CD14-positive monocyte (primary cell): Measurements from ENCODE around the gene FAM151B. TPM values are rescaled to one million over a fixed set of nuclear protein-coding genes. Genes with fewer than 3 reads are reported as not detected.
A peak's percentile ranks its signal among the peaks of the same experiment; 100 is the strongest.

Source experiments
- DNase-seq, 3 donors: peaks; one replicate each; pipeline ENCODE4 v3.0.0-alpha.2; 2011 to 2022
- H2AFZ ChIP-seq: 2 replicates; pipeline ENCODE4 v1.6.0; 2012; ENCODE audit warnings: mild to moderate bottlenecking, low read depth, low read length, inconsistent platforms; ENCODE audit not compliant: insufficient read depth, poor library complexity, severe bottlenecking
- H3K27ac ChIP-seq, 2 donors: 1 replicate in 1 of 2; 2 replicates in 1 of 2; pipeline ENCODE4 v1.5.1; 2012 to 2013; ENCODE audit warnings: low read length in 2 of 2, control low read depth in 1 of 2, inconsistent platforms in 1 of 2, low read depth in 1 of 2, mild to moderate bottlenecking in 1 of 2
- H3K27me3 ChIP-seq, 2 donors: one replicate each; pipeline versions ENCODE4 v1.6.0 to v1.6.1; 2011 to 2013; ENCODE audit warnings: low read length in 2 of 2; ENCODE audit not compliant: control insufficient read depth in 2 of 2, insufficient read depth in 2 of 2
- H3K36me3 ChIP-seq, 2 donors: replicated peaks in 1 of 2; 1 replicate in 1 of 2; 2 replicates in 1 of 2; pipeline versions ENCODE4 v1.5.1 to v1.6.1; 2012 to 2013; ENCODE audit warnings: low read length in 2 of 2, control low read depth in 1 of 2, inconsistent platforms in 1 of 2, mild to moderate bottlenecking in 1 of 2; ENCODE audit not compliant: insufficient read depth in 2 of 2, control insufficient read depth in 1 of 2
- H3K4me1 ChIP-seq, 2 donors: 1 replicate in 1 of 2; 2 replicates in 1 of 2; pipeline versions ENCODE4 v1.5.1 to v1.6.1; 2012 to 2013; ENCODE audit warnings: low read length in 2 of 2, control low read depth in 1 of 2, inconsistent platforms in 1 of 2, mild to moderate bottlenecking in 1 of 2, moderate library complexity in 1 of 2; ENCODE audit not compliant: insufficient read depth in 2 of 2, control insufficient read depth in 1 of 2
- H3K4me2 ChIP-seq: replicated peaks from 2 replicates; pipeline ENCODE3; 2012; ENCODE audit warnings: low read length, moderate library complexity, mild to moderate bottlenecking; ENCODE audit not compliant: poor library complexity, severe bottlenecking; ENCODE audit errors: extremely low read depth
- H3K4me3 ChIP-seq, 3 experiments: fragments of 200-600 bp in 1 of 3; sonication (generic) in 1 of 3; replicated peaks in 1 of 3; 1 replicate in 2 of 3; 2 replicates in 1 of 3; pipeline ENCODE4 v1.5.1; 2011 to 2013; ENCODE audit warnings: low read length in 3 of 3, mild to moderate bottlenecking in 3 of 3, control low read depth in 2 of 3, low read depth in 2 of 3, inconsistent platforms in 1 of 3, moderate library complexity in 1 of 3
- H3K79me2 ChIP-seq: 2 replicates; pipeline ENCODE4 v1.6.0; 2012; ENCODE audit warnings: mild to moderate bottlenecking, control low read depth, inconsistent platforms, low read length, moderate library complexity; ENCODE audit not compliant: insufficient read depth
- H3K9ac ChIP-seq: 2 replicates; pipeline ENCODE4 v1.6.0; 2017; ENCODE audit warnings: low read length, mild to moderate bottlenecking; ENCODE audit not compliant: insufficient read depth, poor library complexity, severe bottlenecking
- H3K9me3 ChIP-seq, 2 donors: replicated peaks in 1 of 2; 1 replicate in 1 of 2; 2 replicates in 1 of 2; pipeline versions ENCODE4 v1.5.1 to v1.6.1; 2012 to 2013; ENCODE audit warnings: low read length in 2 of 2, control low read depth in 1 of 2; ENCODE audit not compliant: control insufficient read depth in 1 of 2, insufficient read depth in 1 of 2
- H4K20me1 ChIP-seq: 2 replicates; pipeline ENCODE4 v1.6.0; 2012; ENCODE audit warnings: mild to moderate bottlenecking, low read length, control low read depth, moderate library complexity; ENCODE audit not compliant: insufficient read depth
- H3K27ac Mint-ChIP-seq, 7 donors: one replicate each; pipeline ENCODE4 v1.8.0; 2020; ENCODE audit warnings: mild to moderate bottlenecking in 7 of 7, mixed read lengths in 7 of 7, moderate library complexity in 6 of 7, inconsistent platforms in 2 of 7
- H3K27me3 Mint-ChIP-seq, 3 donors: one replicate each; pipeline ENCODE4 v1.8.0; 2021 to 2022; ENCODE audit warnings: low read depth in 3 of 3, mild to moderate bottlenecking in 3 of 3, mixed read lengths in 3 of 3, moderate library complexity in 3 of 3, inconsistent platforms in 1 of 3
- H3K36me3 Mint-ChIP-seq, 2 donors: one replicate each; pipeline ENCODE4 v1.8.0; 2020; ENCODE audit warnings: mixed read lengths in 2 of 2, inconsistent platforms in 1 of 2, mild to moderate bottlenecking in 1 of 2
- H3K4me1 Mint-ChIP-seq: one replicate; pipeline ENCODE4 v1.8.0; 2020; ENCODE audit warnings: mild to moderate bottlenecking, mixed read lengths
- H3K4me3 Mint-ChIP-seq, 2 donors: one replicate each; pipeline ENCODE4 v1.8.0; 2020; ENCODE audit warnings: mild to moderate bottlenecking in 2 of 2, mixed read lengths in 2 of 2, moderate library complexity in 1 of 2
- H3K9me3 Mint-ChIP-seq, 7 donors: one replicate each; pipeline ENCODE4 v1.8.0; 2020 to 2022; ENCODE audit warnings: mixed read lengths in 7 of 7, mild to moderate bottlenecking in 6 of 7, moderate library complexity in 6 of 7, inconsistent platforms in 2 of 7
- CTCF ChIP-seq: fragments of 200-600 bp; IDR thresholded peaks from one replicate; pipeline ENCODE4 v1.8.0; 2022; ENCODE audit warnings: antibody characterized with exemption, mild to moderate bottlenecking
- WGBS: methylation state at CpG from one replicate; pipeline ENCODE4 v1.1.5; 2013; ENCODE audit warnings: missing lambda C conversion rate; ENCODE audit not compliant: insufficient coverage; 5-methylcytosine and 5-hydroxymethylcytosine counted together
- intact Hi-C, 2 donors: fragments of 100-400 bp; cut with micrococcal nuclease; formaldehyde crosslinking; loops; one replicate each; pipeline versions ENCODE4 v1.15.0 to v1.15.1; 2023
- polyA plus RNA-seq, 3 donors: library from polyadenylated mRNA; depleted of rRNA in 1 of 3; unstranded in 2 of 3; stranded (reverse) in 1 of 3; fragments of 300-500 nt in 2 of 3; fragments of >200 nt in 1 of 3; fragmentation: Illumina TruSeq in 2 of 3; gene quantifications; 1 replicate in 2 of 3; 2 replicates in 1 of 3; pipeline ENCODE4 v1.2.3, GENCODE V29; 2012 to 2021

The FAM151B gene
- polyA plus RNA-seq, 3 donors: 3.2 to 10.2 (median 4.5) TPM

GRCh38 chr5:80569086-80569960 is 81.4 kb downstream of the FAM151B start:
- Histone ChIP-seq H3K4me1 (peaks cover 16 to 20% of the 10 kb centered on the region in 2 donors), H3K27me3 (peaks cover 45 to 85% of the 10 kb centered on the region in 2 donors), H3K27ac (no peak overlapping the region), H3K9ac (peak overlapping the region; percentile 20), H2AFZ (peak overlapping the region; percentile 82), H3K79me2 (no peaks in the 10 kb centered on the region), H3K4me2 (peak overlapping the region; percentile 77), H4K20me1 (no peaks in the 10 kb centered on the region), H3K4me3 (peak overlapping the region; percentile 29 to 76 (median 64)), H3K9me3 (peaks cover 0 to 15% of the 10 kb centered on the region in 2 donors), H3K36me3 (no peaks in the 10 kb centered on the region)
- intact Hi-C loops: no loop called here
- Mint-ChIP-seq H3K4me3 (peak overlapping the region; percentile 79 to 95), H3K9me3 (peaks cover 0 to 17% (median 7%) of the 10 kb centered on the region in 7 donors), H3K4me1 (peaks cover 6% of the 10 kb centered on the region), H3K27ac (no peak overlapping the region), H3K27me3 (peaks cover 64 to 88% (median 73%) of the 10 kb centered on the region in 3 donors), H3K36me3 (peaks cover 2 to 7% of the 10 kb centered on the region in 2 donors)
- WGBS: 2% methylated on average over 86 of the region's 89 CpGs
- peak in 1 of 3 donors; percentile 3 for DNase-seq
- TF ChIP-seq CTCF: no peak

- Histone ChIP-seq H3K27me3 (peaks cover 42 to 88% of the 10 kb centered on the region in 2 donors), H3K4me1 (peaks cover 16 to 20% of the 10 kb centered on the region in 2 donors), H3K4me2 (peak within 1 kb of the TSS; percentile 77), H3K4me3 (peak within 1 kb of the TSS; percentile 29 to 76 (median 64)), H4K20me1 (no peaks in the 10 kb centered on the region), H3K9ac (peak within 1 kb of the TSS; percentile 20), H3K9me3 (peaks cover 0 to 15% of the 10 kb centered on the region in 2 donors), H3K27ac (no peak within 1 kb of the TSS), H2AFZ (peak within 1 kb of the TSS; percentile 82), H3K36me3 (no peaks in the 10 kb centered on the region), H3K79me2 (no peaks in the 10 kb centered on the region)
- H3K9me3 Mint-ChIP-seq: peaks cover 0 to 17% (median 7%) of the 10 kb centered on the region in 7 donors
- peaks cover 6% of the 10 kb centered on the region for H3K4me1 Mint-ChIP-seq
- intact Hi-C loops: no loop called here
- peak within 1 kb of the TSS; percentile 79 to 95 for H3K4me3 Mint-ChIP-seq
- 1% methylated on average over 67 of the region's 73 CpGs for WGBS
- H3K27me3 Mint-ChIP-seq: peaks cover 66 to 88% (median 81%) of the 10 kb centered on the region in 3 donors
- peaks cover 2 to 7% of the 10 kb centered on the region in 2 donors for H3K36me3 Mint-ChIP-seq
- peak; percentile 2 to 8 (median 5) for DNase-seq
- no peak for TF ChIP-seq CTCF
- H3K27ac Mint-ChIP-seq: no peak within 1 kb of the TSS
Measured at GRCh38 chr5:80569961-80570786, 82.3 kb downstream of the FAM151B start, which contains the start of gene ANKRD34B. Gene ANKRD34B, minus strand, starts transcription at chr5:80570280. Its CDS starts 10,261 bp downstream, at chr5:80560019.
